ENCODE data around the gene VENTX. TPM values are rescaled to one million over a fixed set of nuclear protein-coding genes. Genes with fewer than 3 reads are reported as not detected.

The VENTX gene
- total RNA-seq, 1 donor from 2014 or later, result not detected

DNA sequence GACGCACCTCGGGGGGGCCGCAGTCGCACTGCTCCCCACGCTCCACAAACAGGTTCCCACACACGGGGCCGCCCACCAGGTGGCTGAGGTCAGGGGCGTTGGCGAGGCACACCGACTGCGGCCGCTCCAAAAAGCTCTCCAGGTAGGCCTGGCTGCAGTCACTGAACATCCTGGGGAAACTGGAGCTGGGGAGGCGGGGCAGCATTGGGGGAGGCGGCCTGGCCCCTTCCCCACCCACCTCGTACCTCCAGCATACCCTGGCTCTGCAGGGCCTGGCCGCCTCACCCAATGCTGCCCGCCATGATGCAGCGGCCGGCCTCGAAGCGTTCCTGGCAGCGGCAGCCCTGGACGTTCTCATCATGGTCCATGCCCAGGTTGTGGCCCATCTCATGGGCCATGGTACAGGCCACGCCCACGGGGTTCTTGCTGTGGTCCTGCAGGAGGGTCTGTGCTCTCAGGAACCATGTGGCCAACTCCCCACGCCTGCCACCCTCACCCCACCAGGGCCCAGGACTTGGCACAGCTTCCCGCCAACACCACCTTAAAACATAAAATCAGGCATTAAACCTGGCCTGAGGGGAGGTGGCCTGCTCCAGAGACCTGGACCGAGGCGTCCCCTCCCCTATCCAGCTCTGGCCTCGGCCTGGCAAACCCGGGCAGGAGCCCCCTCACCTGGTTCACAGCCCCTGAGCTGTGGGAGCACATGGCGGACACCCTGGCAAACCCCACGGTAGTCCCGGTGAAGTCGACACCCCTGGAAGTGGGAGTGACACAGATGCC, 34.1 kb downstream of the VENTX start:
- Mint-ChIP-seq H3K4me1 (no peaks in the 10 kb centered on the region), H3K27ac (no peak overlapping the region), H3K36me3 (no peaks in the 10 kb centered on the region), H3K27me3 (ENCODE audit: insufficient read depth, low read depth) (no peaks in the 10 kb centered on the region), H3K4me3 (no peak overlapping the region), H3K9me3 (no peaks in the 10 kb centered on the region)
- Histone ChIP-seq H2AFZ (replicated peaks) (no peak overlapping the region), H4K20me1 (ENCODE audit: low read depth) (no peaks in the 10 kb centered on the region), H3K79me2 (ENCODE audit: low read depth) (no peaks in the 10 kb centered on the region), H3F3A (ENCODE audit: low read depth) (peaks cover 2% of the 10 kb centered on the region), H3K4me2 (no peak overlapping the region), H3K9me3 (ENCODE audit: low read depth) (no peaks in the 10 kb centered on the region), H3K4me3 (no peak overlapping the region), H3K27ac (no peak overlapping the region), H3K36me3 (no peaks in the 10 kb centered on the region), H3K9ac (no peak overlapping the region), H3K4me1 (peaks cover 18% of the 10 kb centered on the region), H3K27me3 (peaks cover 17% of the 10 kb centered on the region)
- no peak for DNase-seq (ENCODE audit: low spot score)
- TF ChIP-seq EZH2 (IDR thresholded peaks at IDR 0.05), result no peak
- TF ChIP-seq, protein P1, sequence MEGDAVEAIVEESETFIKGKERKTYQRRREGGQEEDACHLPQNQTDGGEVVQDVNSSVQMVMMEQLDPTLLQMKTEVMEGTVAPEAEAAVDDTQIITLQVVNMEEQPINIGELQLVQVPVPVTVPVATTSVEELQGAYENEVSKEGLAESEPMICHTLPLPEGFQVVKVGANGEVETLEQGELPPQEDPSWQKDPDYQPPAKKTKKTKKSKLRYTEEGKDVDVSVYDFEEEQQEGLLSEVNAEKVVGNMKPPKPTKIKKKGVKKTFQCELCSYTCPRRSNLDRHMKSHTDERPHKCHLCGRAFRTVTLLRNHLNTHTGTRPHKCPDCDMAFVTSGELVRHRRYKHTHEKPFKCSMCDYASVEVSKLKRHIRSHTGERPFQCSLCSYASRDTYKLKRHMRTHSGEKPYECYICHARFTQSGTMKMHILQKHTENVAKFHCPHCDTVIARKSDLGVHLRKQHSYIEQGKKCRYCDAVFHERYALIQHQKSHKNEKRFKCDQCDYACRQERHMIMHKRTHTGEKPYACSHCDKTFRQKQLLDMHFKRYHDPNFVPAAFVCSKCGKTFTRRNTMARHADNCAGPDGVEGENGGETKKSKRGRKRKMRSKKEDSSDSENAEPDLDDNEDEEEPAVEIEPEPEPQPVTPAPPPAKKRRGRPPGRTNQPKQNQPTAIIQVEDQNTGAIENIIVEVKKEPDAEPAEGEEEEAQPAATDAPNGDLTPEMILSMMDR (IDR thresholded peaks at IDR 0.05), result no peak
- no peak for TF ChIP-seq EZH2phosphoT487 (IDR thresholded peaks at IDR 0.05)

DNA sequence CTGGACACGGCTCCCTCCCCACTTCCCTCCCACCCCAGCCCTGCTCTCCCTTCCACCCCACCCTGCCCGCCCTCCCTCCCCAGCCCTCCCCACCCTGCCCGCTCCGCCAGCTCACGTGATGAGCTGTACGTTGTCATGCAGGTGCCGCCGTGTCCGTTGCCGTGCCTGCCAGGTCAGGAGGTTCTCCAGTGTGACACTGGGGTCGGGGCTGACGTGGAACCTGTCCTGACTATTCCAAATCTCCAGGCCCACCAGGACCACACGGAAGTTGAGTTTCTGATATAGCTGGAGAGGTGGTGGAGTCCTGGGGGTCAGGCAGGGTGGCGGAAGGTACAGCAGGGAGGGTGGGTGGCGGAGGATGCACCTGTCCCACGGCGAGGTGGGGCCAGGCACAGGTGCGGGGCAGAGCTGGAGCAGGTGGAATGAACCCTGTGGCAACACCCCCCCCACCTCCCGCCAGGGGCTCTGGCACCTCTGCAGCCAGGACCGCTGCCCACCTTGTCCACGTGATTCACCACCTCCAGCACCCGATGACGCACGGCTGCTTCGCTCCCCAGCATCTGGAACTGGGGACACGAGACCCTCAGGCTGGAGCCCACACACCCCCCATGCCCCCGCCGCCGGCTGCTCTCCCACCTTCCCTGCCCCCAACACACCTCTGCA, 34.8 kb downstream of the VENTX start:
- no peak overlapping the region for H2AFZ ChIP-seq (replicated peaks)
- no peaks in the 10 kb centered on the region for H3K9me3 Mint-ChIP-seq
- H3K4me2 ChIP-seq, result no peak overlapping the region
- H3K4me1 Mint-ChIP-seq, result no peaks in the 10 kb centered on the region
- H3K36me3 Mint-ChIP-seq, result no peaks in the 10 kb centered on the region
- no peaks in the 10 kb centered on the region for H3K27me3 Mint-ChIP-seq (ENCODE audit: insufficient read depth, low read depth)
- peaks cover 4% of the 10 kb centered on the region for H4K20me1 ChIP-seq (ENCODE audit: low read depth)
- H3F3A ChIP-seq (ENCODE audit: low read depth), result peaks cover 2% of the 10 kb centered on the region
- peaks cover 22% of the 10 kb centered on the region for H3K27me3 ChIP-seq
- no peak overlapping the region for H3K27ac Mint-ChIP-seq
- H3K36me3 ChIP-seq, result no peaks in the 10 kb centered on the region
- H3K27ac ChIP-seq, result no peak overlapping the region
- H3K9me3 ChIP-seq (ENCODE audit: low read depth), result no peaks in the 10 kb centered on the region
- no peaks in the 10 kb centered on the region for H3K79me2 ChIP-seq (ENCODE audit: low read depth)
- no peak overlapping the region for H3K4me3 ChIP-seq
- peaks cover 22% of the 10 kb centered on the region for H3K4me1 ChIP-seq
- TF ChIP-seq, protein P1 (IDR thresholded peaks at IDR 0.05), result no peak
- no peak for TF ChIP-seq EZH2 (IDR thresholded peaks at IDR 0.05)
- no peak for TF ChIP-seq EZH2phosphoT487 (IDR thresholded peaks at IDR 0.05)
- no peak for DNase-seq (ENCODE audit: low spot score)
- no peak overlapping the region for H3K9ac ChIP-seq
- no peak overlapping the region for H3K4me3 Mint-ChIP-seq

DNA sequence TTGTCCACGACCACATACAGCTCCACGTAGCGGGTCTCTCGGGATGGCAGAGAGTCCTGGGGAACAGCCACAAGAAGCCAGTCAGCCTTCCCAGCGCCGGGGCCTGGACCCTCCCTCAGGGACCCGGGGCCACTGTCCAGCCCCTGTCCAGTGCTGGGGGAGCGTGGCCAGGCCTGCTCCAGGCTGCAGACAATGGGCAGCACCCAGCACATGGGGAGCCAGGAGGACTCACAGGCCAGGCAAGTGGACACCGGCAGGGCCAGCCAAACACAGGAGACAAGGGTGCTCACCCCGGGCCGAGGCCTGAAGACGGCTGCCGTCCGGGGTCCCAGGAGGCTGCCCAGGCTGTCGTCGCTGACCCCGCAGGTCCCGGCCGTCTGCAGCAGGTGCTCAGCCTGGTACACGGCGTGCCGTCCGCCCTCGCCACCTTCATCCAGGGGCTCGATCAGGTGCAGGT, 35.3 kb downstream of the VENTX start:
- Histone ChIP-seq H3K4me2 (no peak overlapping the region), H3K36me3 (no peaks in the 10 kb centered on the region), H2AFZ (replicated peaks) (no peak overlapping the region), H3K9ac (no peak overlapping the region), H3F3A (ENCODE audit: low read depth) (peaks cover 7% of the 10 kb centered on the region), H3K27me3 (peaks cover 22% of the 10 kb centered on the region), H3K9me3 (ENCODE audit: low read depth) (no peaks in the 10 kb centered on the region), H3K27ac (no peak overlapping the region), H3K79me2 (ENCODE audit: low read depth) (no peaks in the 10 kb centered on the region), H3K4me3 (no peak overlapping the region), H3K4me1 (peaks cover 22% of the 10 kb centered on the region), H4K20me1 (ENCODE audit: low read depth) (peaks cover 8% of the 10 kb centered on the region)
- H3K4me3 Mint-ChIP-seq, result no peak overlapping the region
- peaks cover 4% of the 10 kb centered on the region for H3K27me3 Mint-ChIP-seq (ENCODE audit: insufficient read depth, low read depth)
- no peak for TF ChIP-seq EZH2 (IDR thresholded peaks at IDR 0.05)
- no peak for TF ChIP-seq EZH2phosphoT487 (IDR thresholded peaks at IDR 0.05)
- TF ChIP-seq, protein P1 (IDR thresholded peaks at IDR 0.05), result no peak
- H3K9me3 Mint-ChIP-seq, result no peaks in the 10 kb centered on the region
- no peaks in the 10 kb centered on the region for H3K4me1 Mint-ChIP-seq
- H3K27ac Mint-ChIP-seq, result no peak overlapping the region
- no peaks in the 10 kb centered on the region for H3K36me3 Mint-ChIP-seq
- no peak for DNase-seq (ENCODE audit: low spot score)

Data from neural progenitor cell (in vitro differentiated cells).